Endothelial cell of umbilical vein (primary cell): Measurements from ENCODE around the gene ABTB2.

Source experiments
- CTCF ChIP-seq, 2 donors: IDR thresholded peaks; 1 replicate in 1 of 2; 2 replicates in 1 of 2; pipeline ENCODE4 v1.5.1; 2011; ENCODE audit warnings: low read length in 2 of 2, mild to moderate bottlenecking in 2 of 2, moderate library complexity in 2 of 2, control low read depth in 1 of 2, inconsistent platforms in 1 of 2, low read depth in 1 of 2; ENCODE audit not compliant: insufficient read depth in 1 of 2; ENCODE audit errors: extremely low read depth in 1 of 2
- EZH2 ChIP-seq: IDR thresholded peaks from 2 replicates; pipeline ENCODE4 v1.6.1; 2012; ENCODE audit warnings: borderline replicate concordance, low read depth, mild to moderate bottlenecking, moderate library complexity, low read length, inconsistent platforms; ENCODE audit not compliant: severe bottlenecking
- JUN ChIP-seq: IDR thresholded peaks from 2 replicates; pipeline ENCODE4 v1.6.1; 2011; ENCODE audit warnings: borderline replicate concordance, low read depth; ENCODE audit not compliant: insufficient read length, insufficient read depth
- MYC ChIP-seq: IDR thresholded peaks from one replicate; pipeline ENCODE4 v1.6.1; 2011; ENCODE audit warnings: mild to moderate bottlenecking, low read depth, low read length
- POLR2A ChIP-seq: IDR thresholded peaks from 2 replicates; pipeline ENCODE4 v1.6.1; 2012; ENCODE audit warnings: low read depth, mild to moderate bottlenecking, control low read depth, low read length
- POLR2AphosphoS5 ChIP-seq: IDR thresholded peaks from 2 replicates; pipeline ENCODE4 v1.6.1; 2012; ENCODE audit warnings: low read depth, mild to moderate bottlenecking, control low read depth, low read length, moderate library complexity; ENCODE audit not compliant: insufficient read depth
- TF ChIP-seq, protein P1 (sequence below): IDR thresholded peaks from 2 replicates; pipeline ENCODE4 v1.6.1; 2011; ENCODE audit not compliant: insufficient read depth, insufficient read length

- no peak for TF ChIP-seq CTCF (IDR thresholded peaks at IDR 0.05; ENCODE audit: extremely low read depth in 1 of 2, insufficient read depth in 1 of 2, low read depth in 1 of 2, low read length in 2 of 2)
- TF ChIP-seq POLR2A: no peak
- no peak for TF ChIP-seq JUN
- no peak for TF ChIP-seq POLR2AphosphoS5
- TF ChIP-seq, protein P1, sequence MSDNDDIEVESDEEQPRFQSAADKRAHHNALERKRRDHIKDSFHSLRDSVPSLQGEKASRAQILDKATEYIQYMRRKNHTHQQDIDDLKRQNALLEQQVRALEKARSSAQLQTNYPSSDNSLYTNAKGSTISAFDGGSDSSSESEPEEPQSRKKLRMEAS: no peak
- no peak for TF ChIP-seq EZH2
- TF ChIP-seq MYC: no peak
Measured at GRCh38 chr11:34270711-34271110, 87.1 kb downstream of the ABTB2 start.
